PC-9 (cell line): ENCODE results near the gene OSBPL2.

ENCODE experiments used
- EZH2 ChIP-seq: fragments of 200-600 bp; sonication (generic); IDR thresholded peaks from 2 replicates; pipeline ENCODE4 v1.8.0; 2017; ENCODE audit warnings: antibody characterized with exemption, low read depth
- TF ChIP-seq, protein P1 (sequence below): fragments of 200-600 bp; sonication (generic); conservative IDR thresholded peaks from 2 replicates; pipeline ENCODE4 v1.6.1; 2017; ENCODE audit warnings: mixed run types, antibody characterized with exemption, mild to moderate bottlenecking, moderate library complexity

DNA sequence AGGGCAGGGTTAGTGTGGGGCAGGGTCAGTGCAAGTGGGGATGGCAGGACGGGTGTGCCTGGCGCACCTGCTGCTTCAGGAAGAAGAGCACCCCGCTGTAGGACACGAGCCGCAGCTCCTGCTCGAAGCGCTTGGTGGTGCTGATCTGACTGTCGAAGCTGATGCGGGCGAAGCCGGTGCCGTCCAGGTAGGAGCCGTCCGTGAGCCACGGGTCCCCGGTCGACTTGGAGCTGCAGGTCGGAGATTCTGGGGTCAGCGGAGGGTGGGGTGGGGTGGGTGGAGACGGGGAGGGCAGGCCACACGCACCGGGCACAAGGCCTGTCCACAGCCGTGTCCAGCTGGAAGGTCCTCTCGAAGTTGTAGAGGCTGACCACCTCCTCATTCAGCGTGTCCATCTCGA, 74.7 kb downstream of the OSBPL2 start:
- TF ChIP-seq, protein P1, sequence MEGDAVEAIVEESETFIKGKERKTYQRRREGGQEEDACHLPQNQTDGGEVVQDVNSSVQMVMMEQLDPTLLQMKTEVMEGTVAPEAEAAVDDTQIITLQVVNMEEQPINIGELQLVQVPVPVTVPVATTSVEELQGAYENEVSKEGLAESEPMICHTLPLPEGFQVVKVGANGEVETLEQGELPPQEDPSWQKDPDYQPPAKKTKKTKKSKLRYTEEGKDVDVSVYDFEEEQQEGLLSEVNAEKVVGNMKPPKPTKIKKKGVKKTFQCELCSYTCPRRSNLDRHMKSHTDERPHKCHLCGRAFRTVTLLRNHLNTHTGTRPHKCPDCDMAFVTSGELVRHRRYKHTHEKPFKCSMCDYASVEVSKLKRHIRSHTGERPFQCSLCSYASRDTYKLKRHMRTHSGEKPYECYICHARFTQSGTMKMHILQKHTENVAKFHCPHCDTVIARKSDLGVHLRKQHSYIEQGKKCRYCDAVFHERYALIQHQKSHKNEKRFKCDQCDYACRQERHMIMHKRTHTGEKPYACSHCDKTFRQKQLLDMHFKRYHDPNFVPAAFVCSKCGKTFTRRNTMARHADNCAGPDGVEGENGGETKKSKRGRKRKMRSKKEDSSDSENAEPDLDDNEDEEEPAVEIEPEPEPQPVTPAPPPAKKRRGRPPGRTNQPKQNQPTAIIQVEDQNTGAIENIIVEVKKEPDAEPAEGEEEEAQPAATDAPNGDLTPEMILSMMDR = no peak
- no peak for TF ChIP-seq EZH2
